BJ (cell line): Measurements from ENCODE around the gene DAPK3. TPM values are rescaled to one million over a fixed set of nuclear protein-coding genes. Genes with fewer than 3 reads are reported as not detected.

Source experiments
- CTCF ChIA-PET: fragments of 350-600 bp; formaldehyde crosslinking; extraction: SDS; loops from one replicate; lab custom pipeline; 2021; ENCODE audit warnings: antibody characterized with exemption, inconsistent platforms; lab: Yijun Ruan, JAX
- POLR2A ChIA-PET: fragments of 300-600 bp; sonication (Branson Sonifier 250); formaldehyde crosslinking; extraction: SDS; loops from one replicate; lab custom pipeline; 2021; ENCODE audit warnings: antibody characterized with exemption; lab: Charles Lee
- DNase-seq: peaks from one replicate; pipeline ENCODE4 v3.0.0-alpha.2; 2011; ENCODE audit warnings: low read depth
- H3K27me3 ChIP-seq: 2 replicates; pipeline ENCODE4 v1.6.0; 2011; ENCODE audit warnings: low read length; ENCODE audit not compliant: control insufficient read depth, insufficient read depth
- H3K36me3 ChIP-seq: 2 replicates; pipeline ENCODE4 v1.5.1; 2011; ENCODE audit warnings: low read length; ENCODE audit not compliant: control insufficient read depth, insufficient read depth
- H3K4me3 ChIP-seq: 2 replicates; pipeline ENCODE4 v1.5.1; 2011; ENCODE audit warnings: low read depth, mild to moderate bottlenecking, control low read depth, low read length
- CTCF ChIP-seq: IDR thresholded peaks from 2 replicates; pipeline ENCODE4 v1.5.1; 2011; ENCODE audit warnings: low read depth, mild to moderate bottlenecking, control low read depth, inconsistent platforms, low read length, moderate library complexity; ENCODE audit not compliant: insufficient read depth
- polyA plus RNA-seq: library from polyadenylated mRNA; depleted of rRNA; stranded (reverse); fragments of >200 nt; gene quantifications from 2 replicates; pipeline ENCODE4 v1.2.3, GENCODE V29; 2011

Gene DAPK3
- polyA plus RNA-seq, 1 experiment = 178 TPM

DNA sequence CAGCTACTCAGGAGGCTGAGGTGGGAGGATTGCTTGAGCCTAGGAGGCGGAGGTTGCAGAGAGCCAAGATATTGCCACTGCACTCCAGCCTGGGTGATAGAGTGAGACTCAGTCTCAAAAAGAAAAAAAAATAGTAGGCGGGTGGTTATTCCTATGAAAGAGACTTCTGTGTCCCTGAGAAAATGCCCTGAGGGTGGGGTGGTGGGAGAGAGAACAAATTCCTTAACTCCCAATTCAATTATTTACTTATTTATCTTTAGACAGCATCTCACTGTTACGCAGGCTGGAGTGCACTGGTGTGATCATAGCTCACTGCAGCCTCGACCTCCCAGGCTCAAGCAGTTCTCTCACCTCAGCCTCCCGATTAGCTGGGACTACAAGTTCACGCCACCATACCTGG, 24.7 kb upstream of the DAPK3 start:
- DNase-seq = no peak
- Histone ChIP-seq H3K36me3 (no peaks in the 10 kb centered on the region), H3K4me3 (no peak overlapping the region), H3K27me3 (no peaks in the 10 kb centered on the region)
- ChIA-PET CTCF (interaction anchor here (1.6 kb wide), 1 partner anchor 10 kb away, joined by 4 read pairs; no protein-coding TSS in a partner anchor), POLR2A (no interaction called here)
- TF ChIP-seq CTCF = no peak

GRCh38 chr19:3990815-3991117, 19.9 kb upstream of the DAPK3 start:
- H3K27me3 ChIP-seq = no peaks in the 10 kb centered on the region
- H3K36me3 ChIP-seq = no peaks in the 10 kb centered on the region
- H3K4me3 ChIP-seq = no peak overlapping the region
- TF ChIP-seq CTCF = no peak
- ChIA-PET POLR2A (no interaction called here), CTCF (interaction anchor here (0.7 to 4.1 kb wide), 3 partner anchors 15 to 68 kb away, joined by 3 to 27 read pairs (median 7); partner anchors contain the start of gene PIAS4)
- DNase-seq = no peak

GRCh38 chr19:3987619-3988371, 16.9 kb upstream of the DAPK3 start:
- ChIA-PET CTCF (interaction anchor here (0.6 to 4.1 kb wide), 16 partner anchors 9 to 225 kb away, joined by 3 to 27 read pairs (median 4); partner anchors contain the start of genes DAPK3, MRPL54 and PIAS4), POLR2A (interaction anchor here (0.6 to 1.2 kb wide), 3 partner anchors 19 to 1066 kb away, joined by 3 to 8 read pairs (median 4); no protein-coding TSS in a partner anchor)
- peak; percentile 92 for TF ChIP-seq CTCF
- DNase-seq = no peak
- Histone ChIP-seq H3K27me3 (no peaks in the 10 kb centered on the region), H3K36me3 (peaks cover 15% of the 10 kb centered on the region), H3K4me3 (no peak overlapping the region)

DNA sequence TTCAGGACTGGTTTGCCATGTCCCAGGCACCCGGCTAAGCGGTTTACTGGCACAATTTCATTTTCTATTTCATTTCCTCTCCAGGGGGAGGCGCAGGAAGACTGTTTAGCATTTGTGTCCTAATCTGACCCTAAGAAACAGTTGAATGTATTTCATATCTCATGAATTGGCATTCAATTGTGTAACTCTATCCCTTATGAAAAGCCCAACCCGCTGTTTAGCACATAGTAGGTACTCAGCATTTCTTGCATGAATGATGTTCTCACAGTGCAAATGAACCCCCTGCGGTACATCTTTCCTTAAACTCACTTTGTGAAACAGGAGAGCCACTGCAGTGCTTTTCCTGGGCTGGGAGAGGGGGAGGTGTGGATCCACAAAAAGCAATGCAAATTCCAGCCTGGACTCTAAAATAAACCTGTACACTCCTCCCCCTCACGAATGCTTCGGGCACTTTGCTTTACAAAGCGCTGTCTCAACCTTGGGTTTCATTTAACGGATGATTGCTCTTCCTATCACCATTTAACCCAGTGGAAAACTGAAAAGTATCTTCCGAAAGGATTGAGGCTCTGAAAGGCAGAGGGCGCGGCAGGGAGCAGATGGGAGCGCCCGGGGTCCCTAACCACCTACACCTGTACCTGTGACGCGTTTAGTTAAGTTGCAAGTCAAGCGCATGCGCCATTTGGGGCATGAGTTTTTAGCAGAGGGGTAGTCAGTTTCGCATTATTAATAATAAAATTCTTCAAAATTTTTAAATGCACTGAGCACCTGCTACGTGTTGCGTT, 15.6 kb upstream of the DAPK3 start:
- Histone ChIP-seq H3K27me3 (no peaks in the 10 kb centered on the region), H3K4me3 (peak overlapping the region; percentile 68; the same call in 1 of the 2 replicates), H3K36me3 (peaks cover 29% of the 10 kb centered on the region)
- TF ChIP-seq CTCF = peak; percentile 63
- no peak for DNase-seq
- ChIA-PET POLR2A (no interaction called here), CTCF (interaction anchor here (1.1 to 4.1 kb wide), 10 partner anchors 10 to 221 kb away, joined by 3 to 27 read pairs (median 5); partner anchors contain the start of gene PIAS4)

GRCh38 chr19:3985643-3986259, 14.9 kb upstream of the DAPK3 start:
- H3K36me3 ChIP-seq = peaks cover 35% of the 10 kb centered on the region
- POLR2A ChIA-PET = interaction anchor here (0.8 to 2.5 kb wide), 3 partner anchors 15 to 22 kb away, joined by 7 to 18 read pairs (median 7); partner anchors contain the start of genes DAPK3 and PIAS4
- DNase-seq = no peak
- H3K27me3 ChIP-seq = no peaks in the 10 kb centered on the region
- TF ChIP-seq CTCF = no peak
- peak overlapping the region; percentile 68 for H3K4me3 ChIP-seq
- CTCF ChIA-PET = interaction anchor here (0.7 to 2.0 kb wide), 8 partner anchors 10 to 267 kb away, joined by 3 to 8 read pairs (median 4); no protein-coding TSS in a partner anchor
